GM12878 (cell line): ENCODE data around the gene VKORC1. TPM values are rescaled to one million over a fixed set of nuclear protein-coding genes. Genes with fewer than 3 reads are reported as not detected.

Source experiments
- ASH2L ChIP-seq: fragments of 300-600, 200-600 bp; sonication (generic); IDR thresholded peaks from 2 replicates; pipeline ENCODE4 v1.6.1; 2017; ENCODE audit warnings: low read depth, mild to moderate bottlenecking, borderline replicate concordance
- CEBPZ ChIP-seq: fragments of 150-350 bp; IDR thresholded peaks from 2 replicates; pipeline ENCODE4 v1.6.1; 2016; ENCODE audit warnings: low read depth, low read length
- CHD2 ChIP-seq: IDR thresholded peaks from 2 replicates; pipeline ENCODE4 v1.6.1; 2011; ENCODE audit warnings: low read depth, low read length, improper control_type of control experiment, borderline replicate concordance
- CHD4 ChIP-seq: fragments of 200-600 bp; sonication (generic); IDR thresholded peaks from 2 replicates; pipeline ENCODE4 v1.6.1; 2016; ENCODE audit warnings: mild to moderate bottlenecking
- CREB1 ChIP-seq: IDR thresholded peaks from 2 replicates; pipeline ENCODE4 v1.6.1; 2012; ENCODE audit warnings: low read depth, mild to moderate bottlenecking, inconsistent platforms
- EGR1 ChIP-seq, 2 experiments: IDR thresholded peaks; 1 replicate in 1 of 2; 2 replicates in 1 of 2; pipeline ENCODE4 v1.6.1; 2011 to 2012; ENCODE audit warnings: low read depth in 2 of 2, low read length in 2 of 2, borderline replicate concordance in 1 of 2, mild to moderate bottlenecking in 1 of 2, moderate library complexity in 1 of 2
- ESRRA ChIP-seq: IDR thresholded peaks from 2 replicates; pipeline ENCODE4 v1.6.1; 2012; ENCODE audit warnings: mild to moderate bottlenecking, low read length, improper control_type of control experiment
- HDAC2 ChIP-seq: fragments of 200-600 bp; sonication (generic); IDR thresholded peaks from 2 replicates; pipeline ENCODE4 v1.6.1; 2017
- HDAC6 ChIP-seq: fragments of 200-600 bp; sonication (generic); IDR thresholded peaks from one replicate; pipeline ENCODE4 v1.8.0; 2017; ENCODE audit warnings: antibody characterized with exemption; ENCODE audit not compliant: unreplicated experiment
- LARP7 ChIP-seq: fragments of 450-650 bp; IDR thresholded peaks from 2 replicates; pipeline ENCODE4 v1.6.1; 2017; ENCODE audit warnings: mild to moderate bottlenecking
- MTA3 ChIP-seq: IDR thresholded peaks from 2 replicates; pipeline ENCODE4 v1.6.1; 2012; ENCODE audit warnings: low read length, inconsistent platforms, borderline replicate concordance
- MYB ChIP-seq: fragments of 150-350 bp; IDR thresholded peaks from 2 replicates; pipeline ENCODE4 v1.6.1; 2014; ENCODE audit warnings: mild to moderate bottlenecking, low read depth, low read length, borderline replicate concordance
- PAX5 ChIP-seq: IDR thresholded peaks from 2 replicates; pipeline ENCODE4 v1.6.1; 2011; ENCODE audit warnings: low read depth, low read length, borderline replicate concordance
- POLR2A ChIP-seq: IDR thresholded peaks from 2 replicates; pipeline ENCODE4 v1.6.1; 2011; ENCODE audit warnings: low read depth, mild to moderate bottlenecking, low read length
- POU2F2 ChIP-seq: IDR thresholded peaks from 3 replicates; pipeline ENCODE4 v1.6.1; 2011; ENCODE audit warnings: low read depth, mild to moderate bottlenecking, low read length, borderline replicate concordance
- RUNX3 ChIP-seq: IDR thresholded peaks from 2 replicates; pipeline ENCODE4 v1.6.1; 2012; ENCODE audit warnings: low read length, inconsistent platforms
- SMAD1 ChIP-seq: fragments of 450-650 bp; IDR thresholded peaks from 2 replicates; pipeline ENCODE4 v1.6.1; 2018; ENCODE audit warnings: mild to moderate bottlenecking, low read depth; ENCODE audit not compliant: partially characterized antibody
- SP1 ChIP-seq: IDR thresholded peaks from one replicate; pipeline ENCODE4 v1.6.1; 2011; ENCODE audit warnings: low read depth, low read length
- SPI1 ChIP-seq: IDR thresholded peaks from 2 replicates; pipeline ENCODE4 v1.6.1; 2011; ENCODE audit warnings: low read depth, mild to moderate bottlenecking, low read length, moderate library complexity, borderline replicate concordance; ENCODE audit not compliant: insufficient read depth
- SREBF1 ChIP-seq: IDR thresholded peaks from 2 replicates; pipeline ENCODE4 v1.6.1; 2012; ENCODE audit warnings: mild to moderate bottlenecking, low read length
- USF1 ChIP-seq: IDR thresholded peaks from 2 replicates; pipeline ENCODE4 v1.6.1; 2011; ENCODE audit warnings: borderline replicate concordance, low read depth, mild to moderate bottlenecking, moderate library complexity, mixed read lengths, low read length; ENCODE audit not compliant: insufficient read depth; ENCODE audit errors: extremely low read length
- ZNF207 ChIP-seq: fragments of 450-650 bp; IDR thresholded peaks from 2 replicates; pipeline ENCODE4 v1.6.1; 2014; ENCODE audit warnings: antibody characterized with exemption, mild to moderate bottlenecking, borderline replicate concordance
- ZNF592 ChIP-seq: fragments of 450-650 bp; IDR thresholded peaks from 2 replicates; pipeline ENCODE4 v1.6.1; 2017; ENCODE audit warnings: mild to moderate bottlenecking, moderate library complexity
- polyA plus RNA-seq, 11 experiments: library from polyadenylated mRNA; depleted of rRNA in 4 of 11; unstranded in 6 of 11; stranded (reverse) in 5 of 11; fragments of >200 nt; fragmentation: Nextera tagmentation in 4 of 11; fragmentation: Illumina TruSeq in 1 of 11; extraction: Ambion mirVana in 4 of 11; extraction: Trizol in 1 of 11; gene quantifications; 1 replicate in 1 of 11; 2 replicates in 10 of 11; pipeline versions ENCODE4 v1.2.1 to v1.2.3, GENCODE V29; 2011 to 2016; ENCODE audit warnings: inconsistent platforms in 2 of 11, missing spikeins in 2 of 11, low read depth in 1 of 11
- total RNA-seq, 4 experiments: library from RNA; depleted of rRNA in 3 of 4; stranded (reverse); fragments of >200 nt in 3 of 4; fragmentation: Illumina TruSeq in 1 of 4; extraction: Trizol in 1 of 4; gene quantifications; 2 replicates each; pipeline versions ENCODE4 v1.2.1 to v1.2.3, GENCODE V29; 2013 to 2021

VKORC1 gene
- total and polyA plus RNA-seq, 10 of the 15 experiments (the other 5 are each of a cell fraction or from before 2014, with no cell fraction given): 19.8 to 140 (median 57.7) TPM

- TF ChIP-seq USF1 (no peak), ASH2L (peak; percentile 78; the same call in 1 of the 2 replicates), PAX5 (peak; percentile 10; the same call in 1 of the 2 replicates), HDAC6 (no peak), POU2F2 (peak; percentile 59; the same call in 1 of the 3 replicates), MTA3 (no peak), EGR1 (IDR thresholded peaks at IDR 0.05; ENCODE audit: borderline replicate concordance in 1 of 2, low read depth in 2 of 2, low read length in 2 of 2) (peak in 1 of 2 experiments; percentile 81; a peak in 2 of 3 replicates), CREB1 (0 out of 2 replicates have a peak, but pooled peaks have one; percentile 18), MYB (no peak), CEBPZ (no peak), CHD2 (no peak), SPI1 (peak; percentile 57; the same call in 1 of the 2 replicates), HDAC2 (no peak), RUNX3 (peak; percentile 76), CHD4 (no peak), ESRRA (0 out of 2 replicates have a peak, but pooled peaks have one; percentile 21), SREBF1 (no peak), ZNF207 (peak; percentile 93), SMAD1 (no peak), ZNF592 (peak; percentile 65), LARP7 (peak; percentile 98), SP1 (peak; percentile 94), POLR2A (peak; percentile 67)
Measured at GRCh38 chr16:31073142-31073969, 21.2 kb downstream of the VKORC1 start (continued).
